ENCODE measurements around the gene SVEP1.

Gene SVEP1

GRCh38 chr9:110509792-110510191 is 69.7 kb downstream of the SVEP1 start:
- no peak for DNase-seq
- Histone ChIP-seq H3K4me3 (ENCODE audit: insufficient read depth, low read depth, low read length, poor library complexity, severe bottlenecking) (no peak overlapping the region), H3K9me3 (ENCODE audit: control insufficient read depth, low read length) (no peaks in the 10 kb centered on the region), H3K27me3 (replicated peaks; ENCODE audit: control insufficient read depth, insufficient read depth, low read length, poor library complexity, severe bottlenecking) (no peaks in the 10 kb centered on the region), H3K4me1 (ENCODE audit: control insufficient read depth, insufficient read depth, low read length, poor library complexity, severe bottlenecking) (no peaks in the 10 kb centered on the region), H3K27ac (ENCODE audit: insufficient read depth, low read length, poor library complexity, severe bottlenecking) (no peak overlapping the region), H3K36me3 (ENCODE audit: control insufficient read depth, insufficient read depth, low read length) (no peaks in the 10 kb centered on the region)

DNA sequence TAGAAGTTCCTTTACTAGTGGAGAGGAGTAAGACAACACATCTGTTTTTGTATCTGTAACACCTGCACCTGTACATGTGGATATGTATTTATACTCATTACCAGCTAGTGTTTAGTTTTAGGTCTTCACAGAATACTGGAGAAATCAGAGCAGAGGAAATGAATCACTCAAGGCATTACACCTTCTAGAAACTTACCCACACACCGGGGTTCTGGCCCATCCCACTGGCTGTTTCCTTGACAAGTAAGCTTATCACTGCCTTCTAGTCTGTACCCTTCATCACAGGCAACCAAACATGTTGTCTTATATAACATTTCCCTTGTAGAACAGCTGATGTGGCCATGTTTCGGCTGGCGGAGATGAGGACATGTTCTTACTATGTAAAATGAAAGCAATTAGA is 76.7 kb downstream of the SVEP1 start:
- H3K27me3 ChIP-seq (replicated peaks; ENCODE audit: control insufficient read depth, insufficient read depth, low read length, poor library complexity, severe bottlenecking): no peaks in the 10 kb centered on the region
- DNase-seq: no peak

DNA sequence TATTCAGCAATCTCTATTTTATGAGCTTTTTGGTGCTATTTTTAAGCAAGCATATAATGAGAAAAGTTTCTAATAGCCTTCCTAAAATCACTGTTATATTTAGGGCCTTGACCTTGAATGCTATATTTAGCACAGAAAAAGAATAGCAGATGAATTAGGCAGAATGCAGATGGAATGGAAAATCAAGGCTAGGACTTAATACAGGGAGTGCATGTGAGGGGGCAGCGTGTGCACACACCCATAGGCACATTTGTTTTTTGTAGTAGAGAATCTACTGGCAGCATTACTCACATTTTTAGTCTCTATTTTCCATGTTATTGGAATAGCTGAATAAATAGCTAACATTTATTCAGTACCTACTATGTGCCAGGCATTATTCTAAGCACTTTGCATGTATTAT is 79.9 kb downstream of the SVEP1 start:
- no peaks in the 10 kb centered on the region for H3K9me3 ChIP-seq (ENCODE audit: control insufficient read depth, low read length)
- no peak for DNase-seq
- H3K27me3 ChIP-seq (replicated peaks; ENCODE audit: control insufficient read depth, insufficient read depth, low read length, poor library complexity, severe bottlenecking): no peaks in the 10 kb centered on the region
- no peaks in the 10 kb centered on the region for H3K4me1 ChIP-seq (ENCODE audit: control insufficient read depth, insufficient read depth, low read length, poor library complexity, severe bottlenecking)
- H3K4me3 ChIP-seq (ENCODE audit: insufficient read depth, low read depth, low read length, poor library complexity, severe bottlenecking): no peak overlapping the region
- no peaks in the 10 kb centered on the region for H3K36me3 ChIP-seq (ENCODE audit: control insufficient read depth, insufficient read depth, low read length)
- no peak overlapping the region for H3K27ac ChIP-seq (ENCODE audit: insufficient read depth, low read length, poor library complexity, severe bottlenecking)

More for the DNA sequence above, 76.7 kb downstream of the SVEP1 start:
- Histone ChIP-seq H3K9me3 (ENCODE audit: control insufficient read depth, low read length) (no peaks in the 10 kb centered on the region), H3K36me3 (ENCODE audit: control insufficient read depth, insufficient read depth, low read length) (no peaks in the 10 kb centered on the region), H3K4me3 (ENCODE audit: insufficient read depth, low read depth, low read length, poor library complexity, severe bottlenecking) (no peak overlapping the region), H3K27ac (ENCODE audit: insufficient read depth, low read length, poor library complexity, severe bottlenecking) (no peak overlapping the region), H3K4me1 (ENCODE audit: control insufficient read depth, insufficient read depth, low read length, poor library complexity, severe bottlenecking) (no peaks in the 10 kb centered on the region)

DNA sequence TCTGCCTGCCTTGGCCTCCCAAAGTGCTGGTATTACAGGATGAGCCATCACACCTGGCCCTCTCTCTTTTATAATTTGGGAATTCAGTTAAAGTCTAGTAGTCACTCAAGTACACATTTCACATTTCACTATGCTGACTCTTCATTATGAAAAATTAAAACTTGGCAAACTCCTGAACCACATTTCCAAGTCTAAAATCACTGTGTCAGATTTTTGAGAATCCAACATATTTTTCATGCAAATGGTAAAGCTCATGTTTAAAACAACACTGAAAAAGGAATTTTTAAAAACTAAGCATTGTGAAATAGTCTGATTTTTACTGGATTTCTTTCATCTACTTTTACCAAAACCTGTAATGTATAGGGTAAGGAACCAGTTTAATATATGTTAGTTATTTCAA is 92.3 kb downstream of the SVEP1 start:
- H3K36me3 ChIP-seq (ENCODE audit: control insufficient read depth, insufficient read depth, low read length): no peaks in the 10 kb centered on the region
- no peaks in the 10 kb centered on the region for H3K9me3 ChIP-seq (ENCODE audit: control insufficient read depth, low read length)
- H3K27me3 ChIP-seq (replicated peaks; ENCODE audit: control insufficient read depth, insufficient read depth, low read length, poor library complexity, severe bottlenecking): no peaks in the 10 kb centered on the region
- H3K4me1 ChIP-seq (ENCODE audit: control insufficient read depth, insufficient read depth, low read length, poor library complexity, severe bottlenecking): no peaks in the 10 kb centered on the region
- DNase-seq: no peak
- H3K4me3 ChIP-seq (ENCODE audit: insufficient read depth, low read depth, low read length, poor library complexity, severe bottlenecking): no peak overlapping the region
- H3K27ac ChIP-seq (ENCODE audit: insufficient read depth, low read length, poor library complexity, severe bottlenecking): no peak overlapping the region

- no peaks in the 10 kb centered on the region for H3K27me3 ChIP-seq (replicated peaks; ENCODE audit: control insufficient read depth, insufficient read depth, low read length, poor library complexity, severe bottlenecking)
- no peaks in the 10 kb centered on the region for H3K4me1 ChIP-seq (ENCODE audit: control insufficient read depth, insufficient read depth, low read length, poor library complexity, severe bottlenecking)
- no peaks in the 10 kb centered on the region for H3K9me3 ChIP-seq (ENCODE audit: control insufficient read depth, low read length)
- H3K4me3 ChIP-seq (ENCODE audit: insufficient read depth, low read depth, low read length, poor library complexity, severe bottlenecking): no peak overlapping the region
- DNase-seq: no peak
- H3K27ac ChIP-seq (ENCODE audit: insufficient read depth, low read length, poor library complexity, severe bottlenecking): no peak overlapping the region
- H3K36me3 ChIP-seq (ENCODE audit: control insufficient read depth, insufficient read depth, low read length): no peaks in the 10 kb centered on the region
These were observed 93.3 kb downstream of the SVEP1 start for GRCh38 chr9:110486218-110486617.

DNA sequence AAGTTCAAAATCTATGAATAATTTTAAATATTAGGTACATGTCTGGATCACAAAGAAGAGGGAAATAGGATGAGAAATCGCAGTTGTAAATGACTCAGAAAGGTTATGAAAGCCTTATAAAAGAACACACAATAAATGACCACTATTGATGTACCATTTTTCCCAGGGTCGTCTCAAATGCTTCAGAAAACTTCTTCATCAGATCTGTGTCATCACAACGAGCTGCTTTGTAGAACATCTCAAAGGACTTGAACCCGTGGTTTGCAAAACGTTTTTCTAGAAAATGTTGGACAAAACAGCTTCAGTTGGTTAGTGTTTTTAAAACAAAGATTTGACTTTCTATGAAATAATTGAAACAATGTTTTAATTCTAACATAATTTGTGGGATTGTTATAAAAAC is 100.1 kb downstream of the SVEP1 start:
- no peaks in the 10 kb centered on the region for H3K4me1 ChIP-seq (ENCODE audit: control insufficient read depth, insufficient read depth, low read length, poor library complexity, severe bottlenecking)
- no peaks in the 10 kb centered on the region for H3K36me3 ChIP-seq (ENCODE audit: control insufficient read depth, insufficient read depth, low read length)
- H3K27ac ChIP-seq (ENCODE audit: insufficient read depth, low read length, poor library complexity, severe bottlenecking): no peak overlapping the region
- no peak overlapping the region for H3K4me3 ChIP-seq (ENCODE audit: insufficient read depth, low read depth, low read length, poor library complexity, severe bottlenecking)
- no peaks in the 10 kb centered on the region for H3K9me3 ChIP-seq (ENCODE audit: control insufficient read depth, low read length)
- H3K27me3 ChIP-seq (replicated peaks; ENCODE audit: control insufficient read depth, insufficient read depth, low read length, poor library complexity, severe bottlenecking): no peaks in the 10 kb centered on the region
- no peak for DNase-seq

- no peak for DNase-seq
- H3K27ac ChIP-seq (ENCODE audit: insufficient read depth, low read length, poor library complexity, severe bottlenecking): no peak overlapping the region
These were observed 103.3 kb downstream of the SVEP1 start for GRCh38 chr9:110476251-110476650.

GRCh38 chr9:110472111-110472510 is 107.4 kb downstream of the SVEP1 start:
- Histone ChIP-seq H3K4me1 (ENCODE audit: control insufficient read depth, insufficient read depth, low read length, poor library complexity, severe bottlenecking) (no peaks in the 10 kb centered on the region), H3K36me3 (ENCODE audit: control insufficient read depth, insufficient read depth, low read length) (no peaks in the 10 kb centered on the region), H3K27ac (ENCODE audit: insufficient read depth, low read length, poor library complexity, severe bottlenecking) (no peak overlapping the region), H3K9me3 (ENCODE audit: control insufficient read depth, low read length) (no peaks in the 10 kb centered on the region), H3K4me3 (ENCODE audit: insufficient read depth, low read depth, low read length, poor library complexity, severe bottlenecking) (no peak overlapping the region), H3K27me3 (replicated peaks; ENCODE audit: control insufficient read depth, insufficient read depth, low read length, poor library complexity, severe bottlenecking) (no peaks in the 10 kb centered on the region)
- no peak for DNase-seq

More at GRCh38 chr9:110476251-110476650, 103.3 kb downstream of the SVEP1 start:
- no peaks in the 10 kb centered on the region for H3K9me3 ChIP-seq (ENCODE audit: control insufficient read depth, low read length)
- no peak overlapping the region for H3K4me3 ChIP-seq (ENCODE audit: insufficient read depth, low read depth, low read length, poor library complexity, severe bottlenecking)
- H3K4me1 ChIP-seq (ENCODE audit: control insufficient read depth, insufficient read depth, low read length, poor library complexity, severe bottlenecking): no peaks in the 10 kb centered on the region
- no peaks in the 10 kb centered on the region for H3K27me3 ChIP-seq (replicated peaks; ENCODE audit: control insufficient read depth, insufficient read depth, low read length, poor library complexity, severe bottlenecking)
- no peaks in the 10 kb centered on the region for H3K36me3 ChIP-seq (ENCODE audit: control insufficient read depth, insufficient read depth, low read length)

DNA sequence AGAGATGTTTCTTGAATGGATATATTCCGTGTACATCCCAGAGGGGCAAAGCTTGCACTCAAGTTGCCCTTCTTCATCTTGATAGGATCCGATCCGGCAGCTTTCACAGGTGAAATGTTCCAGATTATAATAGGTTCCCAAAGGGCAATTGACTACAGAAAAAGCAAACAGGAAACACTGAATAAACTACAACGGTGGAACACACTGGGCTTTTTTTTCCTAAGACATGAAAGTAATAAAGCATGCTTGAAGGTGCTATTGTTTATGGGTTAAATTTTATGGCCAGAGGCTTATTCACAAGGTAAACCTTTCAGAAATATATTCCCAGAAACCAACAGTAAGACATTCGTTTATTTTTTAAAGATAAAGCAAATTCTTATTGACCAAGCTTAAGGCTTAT is 110.6 kb downstream of the SVEP1 start:
- Histone ChIP-seq H3K4me1 (ENCODE audit: control insufficient read depth, insufficient read depth, low read length, poor library complexity, severe bottlenecking) (no peaks in the 10 kb centered on the region), H3K27me3 (replicated peaks; ENCODE audit: control insufficient read depth, insufficient read depth, low read length, poor library complexity, severe bottlenecking) (no peaks in the 10 kb centered on the region), H3K27ac (ENCODE audit: insufficient read depth, low read length, poor library complexity, severe bottlenecking) (no peak overlapping the region), H3K9me3 (ENCODE audit: control insufficient read depth, low read length) (no peaks in the 10 kb centered on the region), H3K4me3 (ENCODE audit: insufficient read depth, low read depth, low read length, poor library complexity, severe bottlenecking) (no peak overlapping the region), H3K36me3 (ENCODE audit: control insufficient read depth, insufficient read depth, low read length) (no peaks in the 10 kb centered on the region)
- no peak for DNase-seq

DNA sequence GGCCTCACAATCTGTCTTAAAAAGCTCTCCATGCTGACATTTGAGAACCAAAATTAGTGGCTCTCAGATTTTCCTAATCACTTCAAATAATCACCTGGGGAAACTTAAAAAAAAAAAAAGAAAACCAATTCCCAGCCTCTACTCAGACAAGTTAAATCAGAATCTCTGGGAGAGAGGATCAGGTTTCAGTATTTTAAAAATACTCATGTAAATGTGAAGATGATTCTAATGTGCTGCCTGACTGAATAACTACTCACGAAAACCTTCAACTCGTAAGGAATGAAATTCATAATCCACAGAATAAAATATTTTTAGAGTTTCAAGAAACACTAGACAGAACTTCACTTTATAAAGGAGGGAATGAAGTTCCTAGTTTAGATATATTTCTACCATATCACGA is 114.4 kb downstream of the SVEP1 start:
- no peaks in the 10 kb centered on the region for H3K9me3 ChIP-seq (ENCODE audit: control insufficient read depth, low read length)
- H3K27me3 ChIP-seq (replicated peaks; ENCODE audit: control insufficient read depth, insufficient read depth, low read length, poor library complexity, severe bottlenecking): no peaks in the 10 kb centered on the region
- H3K27ac ChIP-seq (ENCODE audit: insufficient read depth, low read length, poor library complexity, severe bottlenecking): no peak overlapping the region
- H3K36me3 ChIP-seq (ENCODE audit: control insufficient read depth, insufficient read depth, low read length): no peaks in the 10 kb centered on the region
- H3K4me1 ChIP-seq (ENCODE audit: control insufficient read depth, insufficient read depth, low read length, poor library complexity, severe bottlenecking): no peaks in the 10 kb centered on the region
- H3K4me3 ChIP-seq (ENCODE audit: insufficient read depth, low read depth, low read length, poor library complexity, severe bottlenecking): no peak overlapping the region
- DNase-seq: no peak

DNA sequence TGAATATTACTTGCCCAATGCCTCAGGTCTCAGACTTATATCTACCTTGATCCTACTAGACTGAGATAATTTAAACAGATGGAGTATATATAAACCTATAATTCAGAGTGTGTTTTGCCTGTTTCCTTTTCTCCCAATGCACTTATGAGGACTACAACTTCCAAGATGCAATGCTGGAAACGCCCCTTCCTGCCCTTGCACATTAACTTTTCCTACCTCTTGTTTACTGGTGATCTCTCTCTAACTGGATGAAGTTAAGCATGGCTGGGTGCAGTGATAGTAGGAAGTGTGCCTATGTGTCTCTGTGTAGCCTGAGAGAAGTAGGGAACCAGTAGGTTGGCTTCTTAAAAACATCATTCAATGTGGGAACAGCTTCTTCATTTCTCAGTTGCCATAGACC is 115.2 kb downstream of the SVEP1 start:
- Histone ChIP-seq H3K27ac (ENCODE audit: insufficient read depth, low read length, poor library complexity, severe bottlenecking) (no peak overlapping the region), H3K4me3 (ENCODE audit: insufficient read depth, low read depth, low read length, poor library complexity, severe bottlenecking) (no peak overlapping the region), H3K27me3 (replicated peaks; ENCODE audit: control insufficient read depth, insufficient read depth, low read length, poor library complexity, severe bottlenecking) (no peaks in the 10 kb centered on the region)

More for the DNA sequence above, 115.2 kb downstream of the SVEP1 start:
- DNase-seq: no peak
- Histone ChIP-seq H3K9me3 (ENCODE audit: control insufficient read depth, low read length) (no peaks in the 10 kb centered on the region), H3K36me3 (ENCODE audit: control insufficient read depth, insufficient read depth, low read length) (no peaks in the 10 kb centered on the region), H3K4me1 (ENCODE audit: control insufficient read depth, insufficient read depth, low read length, poor library complexity, severe bottlenecking) (no peaks in the 10 kb centered on the region)

Measured in effector memory CD4-positive, alpha-beta T cell (primary cell).